Activated CD4-positive, alpha-beta T cell treated with anti-CD3 and anti-CD28 coated beads for 36 hours (primary cell): ENCODE measurements around the gene ARHGAP23. TPM values are rescaled to one million over a fixed set of nuclear protein-coding genes. Genes with fewer than 3 reads are reported as not detected.
A peak's percentile ranks its signal among the peaks of the same experiment; 100 is the strongest.
"Not testable (repeated sequence)": the region's sequence is repeated elsewhere in the genome, so short reads cannot be mapped to it uniquely, and the experiment has no call there.

Experiments used
- ATAC-seq: fragments of 200-7000 bp; cut with Tn5 transposase; one replicate; pipeline ENCODE4 v1.10.0; 2021; ENCODE audit warnings: mild to moderate bottlenecking, moderate library complexity
- CTCF ChIA-PET: fragments of 350-600 bp; sonication (Branson Sonifier 250); formaldehyde crosslinking; loops from one replicate; lab custom pipeline; 2021; ENCODE audit warnings: antibody characterized with exemption; lab: Charles Lee
- POLR2A ChIA-PET: fragments of 350-600 bp; sonication (Branson Sonifier 250); formaldehyde crosslinking; loops from one replicate; lab custom pipeline; 2021; ENCODE audit warnings: antibody characterized with exemption, inconsistent platforms; lab: Charles Lee
- DNase-seq: peaks from one replicate; pipeline ENCODE4 v3.0.0-alpha.2; 2020
- H3K27ac Mint-ChIP-seq: one replicate; pipeline ENCODE4 v1.8.0; 2021; ENCODE audit warnings: mixed read lengths
- H3K27me3 Mint-ChIP-seq: one replicate; pipeline ENCODE4 v1.8.0; 2021; ENCODE audit warnings: mixed read lengths
- H3K36me3 Mint-ChIP-seq: one replicate; pipeline ENCODE4 v1.8.0; 2021; ENCODE audit warnings: low read depth, mixed read lengths
- H3K4me1 Mint-ChIP-seq: one replicate; pipeline ENCODE4 v1.8.0; 2021; ENCODE audit warnings: mixed read lengths
- H3K4me3 Mint-ChIP-seq: one replicate; pipeline ENCODE4 v1.8.0; 2021; ENCODE audit warnings: mild to moderate bottlenecking, moderate library complexity, mixed read lengths
- H3K9me3 Mint-ChIP-seq: one replicate; pipeline ENCODE4 v1.8.0; 2021; ENCODE audit warnings: low read depth, mixed read lengths
- intact Hi-C, 2 experiments: fragments of 100-400 bp; cut with DNase I in 1 of 2; cut with micrococcal nuclease in 1 of 2; formaldehyde crosslinking; loops; one replicate each; pipeline versions ENCODE4 v1.14.2 to v1.15.1; 2022 to 2024; cut with DNase I, micrococcal nuclease
- total RNA-seq, 2 experiments: library from RNA; stranded (reverse); gene quantifications; one replicate each; pipeline ENCODE4 v1.2.3, GENCODE V29; 2021

Gene ARHGAP23
- total RNA-seq, 2 experiments from 2014 or later, result 0.55 to 0.86 TPM

GRCh38 chr17:38482039-38482699 lies 53.9 kb downstream of the ARHGAP23 start:
- DNase-seq, H3K4me1 Mint-ChIP-seq, H3K27ac Mint-ChIP-seq, intact Hi-C loops, POLR2A ChIA-PET, H3K9me3 Mint-ChIP-seq, H3K27me3 Mint-ChIP-seq, H3K4me3 Mint-ChIP-seq, ATAC-seq, H3K36me3 Mint-ChIP-seq: not testable (repeated sequence)
- CTCF ChIA-PET, result interaction anchor here (0.9 kb wide), 1 partner anchor 58 kb away, joined by 3 read pairs; no protein-coding TSS in a partner anchor

GRCh38 chr17:38482700-38483043 lies 54.4 kb downstream of the ARHGAP23 start:
- H3K4me3 Mint-ChIP-seq, H3K27me3 Mint-ChIP-seq, H3K27ac Mint-ChIP-seq, intact Hi-C loops, ATAC-seq, DNase-seq, H3K9me3 Mint-ChIP-seq, H3K4me1 Mint-ChIP-seq, POLR2A ChIA-PET, H3K36me3 Mint-ChIP-seq: not testable (repeated sequence)
- CTCF ChIA-PET, result interaction anchor here (0.9 kb wide), 1 partner anchor 59 kb away, joined by 3 read pairs; no protein-coding TSS in a partner anchor

- DNase-seq (peak; percentile 84), ATAC-seq (peak; percentile 92)
- intact Hi-C loops, result loop anchor here (1.0 to 5.0 kb wide), 5 partner anchors 40 to 135 kb away; no protein-coding TSS in a partner anchor
- H3K27me3 Mint-ChIP-seq, H3K36me3 Mint-ChIP-seq, POLR2A ChIA-PET, H3K4me1 Mint-ChIP-seq, H3K27ac Mint-ChIP-seq, H3K9me3 Mint-ChIP-seq, H3K4me3 Mint-ChIP-seq: not testable (repeated sequence)
- CTCF ChIA-PET, result interaction anchor here (0.6 to 0.8 kb wide), 4 partner anchors 61 to 135 kb away, joined by 3 to 4 read pairs (median 3); no protein-coding TSS in a partner anchor
These were observed 56.2 kb downstream of the ARHGAP23 start for GRCh38 chr17:38484242-38485145.

- Mint-ChIP-seq H3K27ac (no peak overlapping the region), H3K4me3 (no peak overlapping the region), H3K4me1 (peaks cover 8% of the 10 kb centered on the region), H3K9me3 (no peaks in the 10 kb centered on the region), H3K27me3 (no peaks in the 10 kb centered on the region), H3K36me3 (no peaks in the 10 kb centered on the region)
- DNase-seq (no peak), ATAC-seq (no peak)
- ChIA-PET POLR2A (no interaction called here), CTCF (interaction anchor here (0.6 to 1.5 kb wide), 5 partner anchors 21 to 74 kb away, joined by 3 to 5 read pairs (median 3); no protein-coding TSS in a partner anchor)
- intact Hi-C loops, result loop anchor here (1.0 to 5.0 kb wide), 5 partner anchors 41 to 136 kb away; no protein-coding TSS in a partner anchor
These were observed 56.8 kb downstream of the ARHGAP23 start for GRCh38 chr17:38485146-38485468.

GRCh38 chr17:38485681-38486298 lies 57.5 kb downstream of the ARHGAP23 start:
- H3K27me3 Mint-ChIP-seq, H3K4me3 Mint-ChIP-seq, POLR2A ChIA-PET, H3K9me3 Mint-ChIP-seq, H3K36me3 Mint-ChIP-seq, H3K4me1 Mint-ChIP-seq: not testable (repeated sequence)
- H3K27ac Mint-ChIP-seq, result peak overlapping the region; percentile 22
- intact Hi-C loops, result loop anchor here (1.0 to 5.0 kb wide), 5 partner anchors 41 to 136 kb away; no protein-coding TSS in a partner anchor
- CTCF ChIA-PET, result interaction anchor here (0.6 to 1.5 kb wide), 7 partner anchors 20 to 73 kb away, joined by 3 to 5 read pairs (median 3); no protein-coding TSS in a partner anchor
- ATAC-seq (peak; percentile 57), DNase-seq (peak; percentile 58)

GRCh38 chr17:38489774-38490173 lies 61.5 kb downstream of the ARHGAP23 start:
- H3K4me3 Mint-ChIP-seq, H3K36me3 Mint-ChIP-seq, H3K27ac Mint-ChIP-seq, ATAC-seq, DNase-seq, POLR2A ChIA-PET, H3K9me3 Mint-ChIP-seq, H3K4me1 Mint-ChIP-seq, H3K27me3 Mint-ChIP-seq: not testable (repeated sequence)
- intact Hi-C loops, result loop anchor here (5.0 to 10.0 kb wide), 5 partner anchors 47 to 248 kb away; no protein-coding TSS in a partner anchor
- CTCF ChIA-PET, result interaction anchor here (1.1 to 2.1 kb wide), 2 partner anchors 66 to 177 kb away, joined by 3 to 6 read pairs; no protein-coding TSS in a partner anchor

- H3K4me1 Mint-ChIP-seq, H3K27ac Mint-ChIP-seq, ATAC-seq, POLR2A ChIA-PET, H3K27me3 Mint-ChIP-seq, H3K9me3 Mint-ChIP-seq, H3K4me3 Mint-ChIP-seq, DNase-seq, H3K36me3 Mint-ChIP-seq: not testable (repeated sequence)
- intact Hi-C loops, result loop anchor here (1.0 to 10.0 kb wide), 9 partner anchors 18 to 246 kb away; no protein-coding TSS in a partner anchor
- CTCF ChIA-PET, result interaction anchor here (1.1 to 1.2 kb wide), 2 partner anchors 91 to 93 kb away, joined by 3 to 4 read pairs; no protein-coding TSS in a partner anchor
These were observed 63.2 kb downstream of the ARHGAP23 start for GRCh38 chr17:38491346-38492066.

- H3K27me3 Mint-ChIP-seq, POLR2A ChIA-PET, H3K36me3 Mint-ChIP-seq, H3K4me3 Mint-ChIP-seq, H3K4me1 Mint-ChIP-seq, H3K9me3 Mint-ChIP-seq, H3K27ac Mint-ChIP-seq: not testable (repeated sequence)
- ATAC-seq, result peak; percentile 90
- DNase-seq, result peak; percentile 97
- intact Hi-C loops, result loop anchor here (1.0 to 10.0 kb wide), 9 partner anchors 17 to 245 kb away; no protein-coding TSS in a partner anchor
- CTCF ChIA-PET, result interaction anchor here (0.8 to 1.6 kb wide), 9 partner anchors 21 to 177 kb away, joined by 3 to 12 read pairs (median 4); no protein-coding TSS in a partner anchor
These were observed 64.1 kb downstream of the ARHGAP23 start for GRCh38 chr17:38492067-38493040.

GRCh38 chr17:38494152-38494551 lies 65.9 kb downstream of the ARHGAP23 start:
- intact Hi-C loops, result loop anchor here (5.0 to 10.0 kb wide), 3 partner anchors 91 to 243 kb away; no protein-coding TSS in a partner anchor
- ATAC-seq, CTCF ChIA-PET, H3K27me3 Mint-ChIP-seq, H3K4me1 Mint-ChIP-seq, H3K9me3 Mint-ChIP-seq, H3K27ac Mint-ChIP-seq, H3K36me3 Mint-ChIP-seq, DNase-seq, H3K4me3 Mint-ChIP-seq: not testable (repeated sequence)
- POLR2A ChIA-PET, result interaction anchor here (0.6 kb wide), 1 partner anchor 16 kb away, joined by 3 read pairs; no protein-coding TSS in a partner anchor
